ENCODE data around the gene ATG12.

- no peak for TF ChIP-seq EZH2 (IDR thresholded peaks at IDR 0.05; ENCODE audit: borderline replicate concordance, low read length)
- TF ChIP-seq CTCF (conservative IDR thresholded peaks at IDR 0.05 in 1 of 2, IDR thresholded peaks at IDR 0.05 in 1 of 2; ENCODE audit: extremely low read depth in 1 of 2, insufficient read depth in 1 of 2, low read depth in 1 of 2, low read length in 2 of 2), result no peak
Observed at GRCh38 chr5:115798252-115798651, 43.1 kb downstream of the ATG12 start.

Measured in mammary epithelial cell (primary cell).